ENCODE measurements around the gene DOCK1. TPM values are rescaled to one million over a fixed set of nuclear protein-coding genes. Genes with fewer than 3 reads are reported as not detected.
"Not testable (repeated sequence)": the region's sequence is repeated elsewhere in the genome, so short reads cannot be mapped to it uniquely, and the experiment has no call there.

Gene DOCK1
- total and polyA plus RNA-seq, 8 donors: 46.4 to 77.7 (median 71.3) TPM

DNA sequence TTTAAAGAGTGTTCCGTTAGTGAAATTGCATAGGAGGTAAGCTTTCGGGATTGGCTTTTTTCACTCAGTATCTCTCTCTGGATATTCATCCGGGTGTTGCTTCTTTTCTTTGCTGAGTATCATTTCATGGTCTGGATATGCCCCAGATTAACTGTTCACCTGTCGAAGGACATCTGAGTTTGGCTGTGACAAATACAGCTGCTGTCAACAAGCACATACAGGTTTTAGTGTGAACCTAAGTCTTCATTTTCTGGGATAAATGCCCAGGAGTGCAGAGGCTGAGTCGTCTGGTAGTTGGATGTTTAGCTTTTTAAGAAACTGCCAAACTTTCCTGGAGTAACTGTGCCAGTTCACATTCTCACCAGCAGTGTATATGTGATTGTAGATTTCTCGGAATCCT is 5.6 kb downstream of the DOCK1 start:
- Histone ChIP-seq H3K27ac (no peak overlapping the region), H3K4me3 (no peak overlapping the region), H3K27me3 (peaks cover 0 to 9% of the 10 kb centered on the region in 2 donors), H3K9me3 (no peaks in the 10 kb centered on the region), H3K4me1 (peaks cover 4 to 10% of the 10 kb centered on the region in 2 donors), H3K36me3 (no peaks in the 10 kb centered on the region)
- DNase-seq: no peak
- TF ChIP-seq, protein P1, sequence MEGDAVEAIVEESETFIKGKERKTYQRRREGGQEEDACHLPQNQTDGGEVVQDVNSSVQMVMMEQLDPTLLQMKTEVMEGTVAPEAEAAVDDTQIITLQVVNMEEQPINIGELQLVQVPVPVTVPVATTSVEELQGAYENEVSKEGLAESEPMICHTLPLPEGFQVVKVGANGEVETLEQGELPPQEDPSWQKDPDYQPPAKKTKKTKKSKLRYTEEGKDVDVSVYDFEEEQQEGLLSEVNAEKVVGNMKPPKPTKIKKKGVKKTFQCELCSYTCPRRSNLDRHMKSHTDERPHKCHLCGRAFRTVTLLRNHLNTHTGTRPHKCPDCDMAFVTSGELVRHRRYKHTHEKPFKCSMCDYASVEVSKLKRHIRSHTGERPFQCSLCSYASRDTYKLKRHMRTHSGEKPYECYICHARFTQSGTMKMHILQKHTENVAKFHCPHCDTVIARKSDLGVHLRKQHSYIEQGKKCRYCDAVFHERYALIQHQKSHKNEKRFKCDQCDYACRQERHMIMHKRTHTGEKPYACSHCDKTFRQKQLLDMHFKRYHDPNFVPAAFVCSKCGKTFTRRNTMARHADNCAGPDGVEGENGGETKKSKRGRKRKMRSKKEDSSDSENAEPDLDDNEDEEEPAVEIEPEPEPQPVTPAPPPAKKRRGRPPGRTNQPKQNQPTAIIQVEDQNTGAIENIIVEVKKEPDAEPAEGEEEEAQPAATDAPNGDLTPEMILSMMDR (IDR thresholded peaks at IDR 0.05): no peak
- no peak for ATAC-seq
- intact Hi-C loops (cut with DNase I): no loop called here

DNA sequence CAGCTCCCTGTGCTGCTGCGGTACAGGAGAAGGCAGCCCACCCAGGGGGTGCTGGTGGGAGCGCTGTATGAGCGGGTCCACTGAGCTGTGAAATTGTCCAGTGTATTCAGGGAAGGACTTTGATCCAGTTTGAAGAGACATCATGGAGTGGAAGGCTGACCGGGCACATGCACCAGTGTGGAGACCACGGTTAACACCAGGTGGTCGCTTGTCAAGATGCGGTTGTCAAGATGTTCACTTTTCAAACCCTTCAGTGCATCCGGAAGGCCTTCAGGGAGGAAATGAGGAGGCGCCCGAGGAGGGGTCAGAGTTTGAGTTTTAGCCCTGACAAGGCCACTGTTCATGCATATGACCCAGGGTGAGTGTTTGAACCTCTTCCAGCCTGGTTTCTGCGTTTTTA is 6.1 kb downstream of the DOCK1 start:
- Histone ChIP-seq H3K36me3 (no peaks in the 10 kb centered on the region), H3K27me3 (peaks cover 0 to 4% of the 10 kb centered on the region in 2 donors), H3K27ac (no peak overlapping the region), H3K4me1 (peaks cover 4 to 7% of the 10 kb centered on the region in 2 donors), H3K9me3 (no peaks in the 10 kb centered on the region), H3K4me3 (no peak overlapping the region)
- intact Hi-C loops (cut with DNase I): no loop called here
- DNase-seq: no peak
- no peak for ATAC-seq
- TF ChIP-seq, protein P1 (IDR thresholded peaks at IDR 0.05): no peak

GRCh38 chr10:126913316-126913715 is 8.1 kb downstream of the DOCK1 start:
- ATAC-seq: no peak
- TF ChIP-seq, protein P1 (IDR thresholded peaks at IDR 0.05): no peak
- Histone ChIP-seq H3K27me3 (no peaks in the 10 kb centered on the region), H3K9me3 (no peaks in the 10 kb centered on the region), H3K36me3 (no peaks in the 10 kb centered on the region), H3K4me1 (peaks cover 0 to 3% of the 10 kb centered on the region in 2 donors), H3K27ac (no peak overlapping the region), H3K4me3 (no peak overlapping the region)
- peak in 1 of 4 donors; percentile 36 for DNase-seq
- intact Hi-C loops (cut with DNase I): no loop called here

GRCh38 chr10:126914561-126914960 is 9.3 kb downstream of the DOCK1 start:
- no peaks in the 10 kb centered on the region for H3K36me3 ChIP-seq
- no peak for ATAC-seq
- H3K4me1 ChIP-seq: peaks cover 0 to 3% of the 10 kb centered on the region in 2 donors
- H3K27ac ChIP-seq: no peak overlapping the region
- TF ChIP-seq, protein P1 (IDR thresholded peaks at IDR 0.05): no peak
- H3K9me3 ChIP-seq: no peaks in the 10 kb centered on the region
- H3K27me3 ChIP-seq: no peaks in the 10 kb centered on the region
- no peak overlapping the region for H3K4me3 ChIP-seq
- DNase-seq: peak in 1 of 4 donors; percentile 17
- intact Hi-C loops (cut with DNase I): no loop called here

GRCh38 chr10:126916952-126917351 is 11.7 kb downstream of the DOCK1 start:
- ATAC-seq; intact Hi-C loops (cut with DNase I); H3K36me3 ChIP-seq; H3K4me1 ChIP-seq; H3K4me3 ChIP-seq; H3K9me3 ChIP-seq; H3K27me3 ChIP-seq; H3K27ac ChIP-seq: not testable (repeated sequence)
- peak in 1 of 4 donors; percentile 15 for DNase-seq

GRCh38 chr10:126917375-126917774 is 12.1 kb downstream of the DOCK1 start:
- Histone ChIP-seq H3K9me3 (peaks cover 0 to 2% of the 10 kb centered on the region in 2 donors), H3K27me3 (no peaks in the 10 kb centered on the region), H3K36me3 (no peaks in the 10 kb centered on the region), H3K4me1 (peaks cover 0 to 3% of the 10 kb centered on the region in 2 donors), H3K4me3 (no peak overlapping the region), H3K27ac (no peak overlapping the region)
- intact Hi-C loops (cut with DNase I): no loop called here
- TF ChIP-seq, protein P1 (IDR thresholded peaks at IDR 0.05): no peak
- DNase-seq: peak in 1 of 4 donors; percentile 59
- ATAC-seq: peak; percentile 70
